Activated CD8-positive, alpha-beta memory T cell treated with anti-CD3 and anti-CD28 coated beads for 4 hours (primary cell): ENCODE data around the gene MFRP.
A peak's percentile ranks its signal among the peaks of the same experiment; 100 is the strongest.
"Not testable (repeated sequence)": the region's sequence is repeated elsewhere in the genome, so short reads cannot be mapped to it uniquely, and the experiment has no call there.

Experiments used
- DNase-seq, 2 donors: peaks; one replicate each; pipeline ENCODE4 v3.0.0-alpha.2; 2020; ENCODE audit warnings: low read depth in 2 of 2

The MFRP gene

GRCh38 chr11:119346605-119347004 is at the start of gene MFRP:
Gene MFRP (minus strand): TSS chr11:119346705. CDS start chr11:119346513, 192 bp downstream.
- DNase-seq = no peak

- DNase-seq = no peak
These were observed 44.8 kb upstream of the MFRP start for GRCh38 chr11:119391275-119391674.

GRCh38 chr11:119389611-119390254 is 43.2 kb upstream of the MFRP start:
- DNase-seq = no peak

GRCh38 chr11:119388103-119388502 is 41.6 kb upstream of the MFRP start:
- no peak for DNase-seq

GRCh38 chr11:119384332-119384731 is 37.8 kb upstream of the MFRP start:
- DNase-seq = no peak

GRCh38 chr11:119382513-119382912 is 36.0 kb upstream of the MFRP start:
- DNase-seq = not testable (repeated sequence)

GRCh38 chr11:119382101-119382500 is 35.6 kb upstream of the MFRP start:
- no peak for DNase-seq

- DNase-seq = peak; percentile 91 to 96
These were observed 34.9 kb upstream of the MFRP start, which contains the start of gene USP2 for GRCh38 chr11:119381181-119381988. Gene USP2 (minus strand): TSS chr11:119381690. CDS start chr11:119373480, 8,210 bp downstream.

- DNase-seq = no peak
These were observed 34.3 kb upstream of the MFRP start for GRCh38 chr11:119380827-119381180.

GRCh38 chr11:119380160-119380826 is 33.8 kb upstream of the MFRP start:
- DNase-seq = no peak

- no peak for DNase-seq
These were observed 32.5 kb upstream of the MFRP start for GRCh38 chr11:119378851-119379465.

- no peak for DNase-seq
These were observed 31.6 kb upstream of the MFRP start for GRCh38 chr11:119377961-119378667.

GRCh38 chr11:119377112-119377901 is 30.8 kb upstream of the MFRP start:
- DNase-seq = no peak

- DNase-seq = no peak
These were observed 29.8 kb upstream of the MFRP start for GRCh38 chr11:119376197-119376847.

GRCh38 chr11:119375337-119376196 is 29.1 kb upstream of the MFRP start:
- no peak for DNase-seq

- no peak for DNase-seq
These were observed 28.3 kb upstream of the MFRP start for GRCh38 chr11:119374632-119375336.

- DNase-seq = no peak
These were observed 27.6 kb upstream of the MFRP start for GRCh38 chr11:119373921-119374631.
